Mucosa of descending colon (tissue), 3 donors: ENCODE data around the gene ST8SIA5. TPM values are rescaled to one million over a fixed set of nuclear protein-coding genes. Genes with fewer than 3 reads are reported as not detected.
A peak's percentile ranks its signal among the peaks of the same experiment; 100 is the strongest.

Source experiments
- ATAC-seq: fragments of 200-7000 bp; cut with Tn5 transposase; one replicate; pipeline ENCODE4 v1.9.1; 2020; ENCODE audit warnings: mild to moderate bottlenecking, moderate library complexity
- DNase-seq, 3 donors: peaks; one replicate each; pipeline ENCODE4 v3.0.0-alpha.2; 2020
- H3K36me3 ChIP-seq: fragments of 200-600 bp; one replicate; pipeline ENCODE4 v1.8.0; 2021; ENCODE audit warnings: low read depth, mild to moderate bottlenecking
- H3K4me1 ChIP-seq: fragments of 200-600 bp; one replicate; pipeline ENCODE4 v1.8.0; 2021; ENCODE audit warnings: low read depth, mild to moderate bottlenecking
- H3K4me3 ChIP-seq: fragments of 200-600 bp; one replicate; pipeline ENCODE4 v1.8.0; 2021; ENCODE audit warnings: mild to moderate bottlenecking
- H3K9me3 ChIP-seq: fragments of 200-600 bp; one replicate; pipeline ENCODE4 v1.8.0; 2021; ENCODE audit warnings: mild to moderate bottlenecking
- intact Hi-C, 2 donors: fragments of 100-400 bp; cut with DNase I in 1 of 2; cut with micrococcal nuclease in 1 of 2; formaldehyde crosslinking; loops; one replicate each; pipeline versions ENCODE4 v1.11.0 to v1.11.1; 2022; cut with DNase I, micrococcal nuclease
- total RNA-seq, 3 donors: library from RNA; stranded (reverse); fragmentation: NEBNext Ultra II Directional in 2 of 3; extraction: Animal tissue kit (Norgen Biotek cat#: 25700) in 2 of 3; gene quantifications; one replicate each; pipeline versions ENCODE4 v1.2.1 to v1.2.4, GENCODE V29; 2021 to 2023
- TF ChIP-seq, protein P1 (sequence below): fragments of 200-600 bp; IDR thresholded peaks from one replicate; pipeline ENCODE4 v1.8.0; 2022; ENCODE audit warnings: antibody characterized with exemption, mild to moderate bottlenecking
- donor health status: DM: no; HTN: no; CAD: no; lungs with moderate emphysema.
- donor health status: DM: no; HTN: no; CAD: no.
- donor health status: DM: no; HTN: yes; CAD: no.

ST8SIA5 gene
- total RNA-seq, 3 donors from 2014 or later = 0.20 to 0.66 (median 0.24) TPM

DNA sequence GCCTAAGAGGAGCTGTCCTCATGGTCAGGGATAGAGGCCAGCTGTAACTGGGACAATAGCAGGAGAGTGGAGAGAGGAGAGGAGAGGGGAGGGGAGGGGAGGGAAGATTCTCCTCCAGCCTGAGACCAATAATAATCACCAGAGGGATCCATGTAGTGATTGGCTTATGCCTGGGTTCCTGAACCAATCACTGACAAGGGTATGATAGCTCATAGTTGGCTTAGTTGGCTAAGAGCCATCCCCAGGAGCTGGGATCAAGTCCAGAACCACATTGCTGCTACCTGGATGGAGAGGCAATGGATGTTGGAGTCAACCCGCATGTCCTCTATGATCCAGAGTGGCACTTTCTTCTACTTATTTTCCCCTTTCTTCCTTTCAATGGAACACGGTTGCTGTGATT is 7.7 kb upstream of the ST8SIA5 start:
- Histone ChIP-seq H3K36me3 (no peaks in the 10 kb centered on the region), H3K4me1 (no peaks in the 10 kb centered on the region), H3K4me3 (no peak overlapping the region), H3K9me3 (no peaks in the 10 kb centered on the region)
- no peak for ATAC-seq
- no peak for DNase-seq
- TF ChIP-seq, protein P1, sequence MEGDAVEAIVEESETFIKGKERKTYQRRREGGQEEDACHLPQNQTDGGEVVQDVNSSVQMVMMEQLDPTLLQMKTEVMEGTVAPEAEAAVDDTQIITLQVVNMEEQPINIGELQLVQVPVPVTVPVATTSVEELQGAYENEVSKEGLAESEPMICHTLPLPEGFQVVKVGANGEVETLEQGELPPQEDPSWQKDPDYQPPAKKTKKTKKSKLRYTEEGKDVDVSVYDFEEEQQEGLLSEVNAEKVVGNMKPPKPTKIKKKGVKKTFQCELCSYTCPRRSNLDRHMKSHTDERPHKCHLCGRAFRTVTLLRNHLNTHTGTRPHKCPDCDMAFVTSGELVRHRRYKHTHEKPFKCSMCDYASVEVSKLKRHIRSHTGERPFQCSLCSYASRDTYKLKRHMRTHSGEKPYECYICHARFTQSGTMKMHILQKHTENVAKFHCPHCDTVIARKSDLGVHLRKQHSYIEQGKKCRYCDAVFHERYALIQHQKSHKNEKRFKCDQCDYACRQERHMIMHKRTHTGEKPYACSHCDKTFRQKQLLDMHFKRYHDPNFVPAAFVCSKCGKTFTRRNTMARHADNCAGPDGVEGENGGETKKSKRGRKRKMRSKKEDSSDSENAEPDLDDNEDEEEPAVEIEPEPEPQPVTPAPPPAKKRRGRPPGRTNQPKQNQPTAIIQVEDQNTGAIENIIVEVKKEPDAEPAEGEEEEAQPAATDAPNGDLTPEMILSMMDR = no peak
- intact Hi-C loops = no loop called here

GRCh38 chr18:46761059-46761769 is 4.4 kb upstream of the ST8SIA5 start:
- Histone ChIP-seq H3K9me3 (no peaks in the 10 kb centered on the region), H3K4me3 (no peak overlapping the region), H3K4me1 (peaks cover 11% of the 10 kb centered on the region), H3K36me3 (no peaks in the 10 kb centered on the region)
- no peak for ATAC-seq
- TF ChIP-seq, protein P1 = no peak
- DNase-seq = no peak
- intact Hi-C loops = no loop called here

GRCh38 chr18:46759890-46760289 is 3.0 kb upstream of the ST8SIA5 start:
- H3K9me3 ChIP-seq = no peaks in the 10 kb centered on the region
- H3K4me3 ChIP-seq = no peak overlapping the region
- TF ChIP-seq, protein P1 = no peak
- no peaks in the 10 kb centered on the region for H3K36me3 ChIP-seq
- H3K4me1 ChIP-seq = peaks cover 11% of the 10 kb centered on the region
- DNase-seq = peak in 1 of 3 donors; percentile 26
- ATAC-seq = peak; percentile 20
- intact Hi-C loops = no loop called here

- no peak overlapping the region for H3K4me3 ChIP-seq
- no peak for ATAC-seq
- TF ChIP-seq, protein P1 = no peak
- H3K36me3 ChIP-seq = no peaks in the 10 kb centered on the region
- intact Hi-C loops = no loop called here
- no peak for DNase-seq
- peaks cover 11% of the 10 kb centered on the region for H3K4me1 ChIP-seq
- H3K9me3 ChIP-seq = no peaks in the 10 kb centered on the region
These were observed 761 bp downstream of the ST8SIA5 start for GRCh38 chr18:46756025-46756558.

DNA sequence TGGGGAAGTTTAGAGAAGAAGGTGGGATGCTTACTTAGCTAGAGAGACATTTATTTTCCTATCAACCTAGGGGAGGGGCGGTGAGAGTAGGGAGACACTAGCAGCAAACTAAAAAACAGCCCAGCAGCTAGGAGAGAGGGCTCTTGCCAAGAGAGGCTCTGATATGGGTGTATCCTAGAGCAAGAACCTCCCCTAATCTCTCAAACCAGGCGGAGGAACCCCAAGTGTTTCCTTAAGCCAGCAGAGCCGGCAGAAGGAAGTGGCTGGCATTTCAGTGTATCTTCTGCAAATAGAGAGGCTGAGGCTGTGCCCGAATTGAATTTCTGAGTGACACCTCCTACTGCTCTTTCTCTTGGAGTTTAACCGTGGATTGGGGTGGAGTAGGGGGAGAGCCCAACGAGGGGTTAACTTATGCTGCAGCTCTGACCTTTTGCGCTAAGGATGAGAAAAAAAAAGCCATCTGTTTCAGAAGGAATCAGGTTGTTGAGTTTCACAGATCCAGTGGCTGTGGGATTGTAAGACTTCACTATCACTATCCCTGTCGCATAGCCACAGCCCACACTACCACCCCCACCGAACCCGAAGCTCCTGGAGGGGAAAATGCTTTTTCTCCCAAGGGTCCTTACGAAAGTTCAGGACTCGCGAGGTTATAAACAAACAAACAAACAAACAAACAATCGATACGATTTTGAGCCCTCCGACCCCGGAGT is 1.4 kb downstream of the ST8SIA5 start:
- Histone ChIP-seq H3K9me3 (no peaks in the 10 kb centered on the region), H3K36me3 (no peaks in the 10 kb centered on the region), H3K4me1 (peaks cover 11% of the 10 kb centered on the region), H3K4me3 (no peak overlapping the region)
- intact Hi-C loops = no loop called here
- no peak for ATAC-seq
- TF ChIP-seq, protein P1 = no peak
- DNase-seq = no peak
